ENCODE results near the gene FAM20A.

Gene FAM20A

GRCh38 chr17:68592009-68592408 is 9.2 kb downstream of the FAM20A start:
- no peak for TF ChIP-seq CTCF (IDR thresholded peaks at IDR 0.05; ENCODE audit: low read depth, low read length, missing control alignments)
- DNase-seq (ENCODE audit: low read depth), result no peak
- H3K4me3 ChIP-seq (ENCODE audit: low read depth, low read length), result no peak overlapping the region

- TF ChIP-seq CTCF (IDR thresholded peaks at IDR 0.05; ENCODE audit: low read depth, low read length, missing control alignments), result no peak
- no peak overlapping the region for H3K4me3 ChIP-seq (ENCODE audit: low read depth, low read length)
- DNase-seq (ENCODE audit: low read depth), result no peak
These were observed 9.6 kb downstream of the FAM20A start for GRCh38 chr17:68591583-68591982.

GRCh38 chr17:68589086-68589485 is 12.1 kb downstream of the FAM20A start:
- H3K4me3 ChIP-seq (ENCODE audit: low read depth, low read length), result no peak overlapping the region
- DNase-seq (ENCODE audit: low read depth), result no peak

GRCh38 chr17:68588362-68588761 is 12.8 kb downstream of the FAM20A start:
- TF ChIP-seq CTCF (IDR thresholded peaks at IDR 0.05; ENCODE audit: low read depth, low read length, missing control alignments), result no peak
- no peak overlapping the region for H3K4me3 ChIP-seq (ENCODE audit: low read depth, low read length)
- no peak for DNase-seq (ENCODE audit: low read depth)

More at GRCh38 chr17:68589086-68589485, 12.1 kb downstream of the FAM20A start:
- no peak for TF ChIP-seq CTCF (IDR thresholded peaks at IDR 0.05; ENCODE audit: low read depth, low read length, missing control alignments)

- DNase-seq (ENCODE audit: low read depth), result no peak
- no peak overlapping the region for H3K4me3 ChIP-seq (ENCODE audit: low read depth, low read length)
- TF ChIP-seq CTCF (IDR thresholded peaks at IDR 0.05; ENCODE audit: low read depth, low read length, missing control alignments), result no peak
These were observed 13.3 kb downstream of the FAM20A start for GRCh38 chr17:68587847-68588246.

- TF ChIP-seq CTCF (IDR thresholded peaks at IDR 0.05; ENCODE audit: low read depth, low read length, missing control alignments), result no peak
- no peak overlapping the region for H3K4me3 ChIP-seq (ENCODE audit: low read depth, low read length)
- DNase-seq (ENCODE audit: low read depth), result no peak
These were observed 14.1 kb downstream of the FAM20A start for GRCh38 chr17:68587026-68587425.

GRCh38 chr17:68585643-68586042 is 15.5 kb downstream of the FAM20A start:
- no peak for DNase-seq (ENCODE audit: low read depth)
- no peak overlapping the region for H3K4me3 ChIP-seq (ENCODE audit: low read depth, low read length)
- no peak for TF ChIP-seq CTCF (IDR thresholded peaks at IDR 0.05; ENCODE audit: low read depth, low read length, missing control alignments)
